Hepatocyte (in vitro differentiated cells): Measurements from ENCODE around the gene ATG10. TPM values are rescaled to one million over a fixed set of nuclear protein-coding genes. Genes with fewer than 3 reads are reported as not detected.

Experiments
- DNase-seq: peaks from one replicate; pipeline ENCODE4 v3.0.0-alpha.2; 2016; ENCODE audit warnings: low spot score
- H2AFZ ChIP-seq: fragments of 200-600 bp; sonication (generic); 2 replicates; pipeline ENCODE4 v1.6.0; 2016; ENCODE audit warnings: antibody characterized with exemption, mild to moderate bottlenecking
- H3K27ac ChIP-seq: fragments of 200-600 bp; sonication (generic); 2 replicates; pipeline ENCODE4 v1.5.1; 2016; ENCODE audit warnings: mild to moderate bottlenecking
- H3K27me3 ChIP-seq: fragments of 200-600 bp; sonication (generic); 2 replicates; pipeline ENCODE4 v1.6.1; 2016
- H3K36me3 ChIP-seq: fragments of 200-600 bp; sonication (generic); replicated peaks from 2 replicates; pipeline ENCODE4 v1.5.1; 2016; ENCODE audit warnings: low read depth; ENCODE audit not compliant: insufficient read depth
- H3K4me1 ChIP-seq: fragments of 200-600 bp; sonication (generic); 2 replicates; pipeline ENCODE4 v1.5.1; 2016; ENCODE audit warnings: mild to moderate bottlenecking, moderate library complexity; ENCODE audit not compliant: insufficient read depth
- H3K4me2 ChIP-seq: fragments of 200-600 bp; sonication (generic); 2 replicates; pipeline ENCODE4 v1.6.0; 2016
- H3K4me3 ChIP-seq: fragments of 200-600 bp; sonication (generic); 2 replicates; pipeline ENCODE4 v1.5.1; 2016; ENCODE audit warnings: mild to moderate bottlenecking
- H3K79me2 ChIP-seq: fragments of 200-600 bp; sonication (generic); 2 replicates; pipeline ENCODE4 v1.6.0; 2017; ENCODE audit warnings: mild to moderate bottlenecking
- H3K9me2 ChIP-seq: fragments of 200-600 bp; sonication (generic); replicated peaks from 2 replicates; pipeline ENCODE4 v1.6.0; 2017; ENCODE audit warnings: mild to moderate bottlenecking; ENCODE audit not compliant: insufficient read depth
- H3K9me3 ChIP-seq: fragments of 200-600 bp; sonication (generic); 2 replicates; pipeline ENCODE4 v1.5.1; 2016; ENCODE audit warnings: low read depth, mild to moderate bottlenecking
- H4K20me1 ChIP-seq: fragments of 200-600 bp; sonication (generic); 2 replicates; pipeline ENCODE4 v1.6.0; 2016; ENCODE audit warnings: mild to moderate bottlenecking; ENCODE audit not compliant: insufficient read depth, poor library complexity, severe bottlenecking
- CTCF ChIP-seq: fragments of 200-600 bp; sonication (generic); IDR thresholded peaks from 2 replicates; pipeline ENCODE4 v1.5.1; 2016; ENCODE audit warnings: antibody characterized with exemption, mild to moderate bottlenecking; ENCODE audit not compliant: poor library complexity
- EZH2 ChIP-seq: fragments of 200-600 bp; sonication (generic); IDR thresholded peaks from 2 replicates; pipeline ENCODE4 v1.6.1; 2016; ENCODE audit warnings: antibody characterized with exemption, mild to moderate bottlenecking, borderline replicate concordance
- EZH2phosphoT487 ChIP-seq: fragments of 200-600 bp; sonication (generic); IDR thresholded peaks from one replicate; pipeline ENCODE4 v1.6.1; 2018; ENCODE audit warnings: antibody characterized with exemption, mild to moderate bottlenecking, low read depth, moderate library complexity; ENCODE audit not compliant: unreplicated experiment, severe bottlenecking
- WGBS: methylation state at CpG from one replicate; pipeline ENCODE4 v1.1.6; 2016; ENCODE audit warnings: low lambda C conversion rate; ENCODE audit errors: missing lambda C conversion rate; 5-methylcytosine and 5-hydroxymethylcytosine counted together
- polyA plus RNA-seq: library from polyadenylated mRNA; unstranded; fragments of >200 nt; fragmentation: Nextera tagmentation; extraction: Ambion mirVana; gene quantifications from 2 replicates; pipeline ENCODE4 v1.2.1, GENCODE V29; 2016
- total RNA-seq: library from RNA; depleted of rRNA; stranded (reverse); fragments of >200 nt; gene quantifications from 2 replicates; pipeline ENCODE4 v1.2.3, GENCODE V29; 2014

Gene ATG10
- total and polyA plus RNA-seq, 2 experiments from 2014 or later, result 11.8 to 13.0 TPM

GRCh38 chr5:82211855-82212572 lies 240.2 kb downstream of the ATG10 start:
- WGBS, result 96% methylated on average over 1 of the region's 1 CpG

DNA sequence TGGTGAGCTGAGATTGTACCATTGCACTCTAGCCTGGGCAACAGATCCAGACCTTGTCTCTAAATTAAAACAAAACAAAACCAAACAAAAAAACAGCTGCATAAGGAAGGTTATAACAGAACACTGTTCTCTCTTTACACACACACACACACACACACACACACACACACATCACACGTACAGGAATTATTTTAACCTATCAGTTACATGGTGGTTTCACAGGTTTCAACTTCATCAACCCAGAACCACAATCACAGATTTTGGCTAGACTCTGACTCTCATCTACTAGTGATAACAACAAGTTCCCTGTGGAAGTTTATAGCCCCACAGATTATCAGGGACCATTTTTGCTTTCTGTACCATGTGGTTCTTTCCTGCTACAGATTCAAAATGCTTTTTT lies 246.1 kb downstream of the ATG10 start:
- WGBS, result 91% methylated on average over 1 of the region's 1 CpG
- H3K4me2 ChIP-seq, result no peak overlapping the region
- no peak overlapping the region for H2AFZ ChIP-seq
- no peak overlapping the region for H3K4me3 ChIP-seq
- H3K36me3 ChIP-seq, result no peaks in the 10 kb centered on the region
- H3K27ac ChIP-seq, result no peak overlapping the region
- H3K79me2 ChIP-seq, result no peaks in the 10 kb centered on the region
- no peak for TF ChIP-seq EZH2phosphoT487
- H3K9me3 ChIP-seq, result no peaks in the 10 kb centered on the region
- H3K27me3 ChIP-seq, result no peaks in the 10 kb centered on the region
- H4K20me1 ChIP-seq, result no peaks in the 10 kb centered on the region
- H3K4me1 ChIP-seq, result no peaks in the 10 kb centered on the region
- H3K9me2 ChIP-seq, result no peaks in the 10 kb centered on the region
- DNase-seq, result no peak

More at GRCh38 chr5:82211855-82212572, 240.2 kb downstream of the ATG10 start:
- Histone ChIP-seq H2AFZ (no peak overlapping the region), H3K4me1 (no peaks in the 10 kb centered on the region), H3K79me2 (no peaks in the 10 kb centered on the region), H3K4me3 (no peak overlapping the region), H3K36me3 (no peaks in the 10 kb centered on the region), H3K9me3 (peaks cover 3% of the 10 kb centered on the region), H3K9me2 (no peaks in the 10 kb centered on the region), H3K4me2 (no peak overlapping the region), H3K27ac (no peak overlapping the region), H4K20me1 (no peaks in the 10 kb centered on the region), H3K27me3 (no peaks in the 10 kb centered on the region)
- no peak for DNase-seq
- TF ChIP-seq EZH2, result no peak
- TF ChIP-seq EZH2phosphoT487, result no peak
- no peak for TF ChIP-seq CTCF

DNA sequence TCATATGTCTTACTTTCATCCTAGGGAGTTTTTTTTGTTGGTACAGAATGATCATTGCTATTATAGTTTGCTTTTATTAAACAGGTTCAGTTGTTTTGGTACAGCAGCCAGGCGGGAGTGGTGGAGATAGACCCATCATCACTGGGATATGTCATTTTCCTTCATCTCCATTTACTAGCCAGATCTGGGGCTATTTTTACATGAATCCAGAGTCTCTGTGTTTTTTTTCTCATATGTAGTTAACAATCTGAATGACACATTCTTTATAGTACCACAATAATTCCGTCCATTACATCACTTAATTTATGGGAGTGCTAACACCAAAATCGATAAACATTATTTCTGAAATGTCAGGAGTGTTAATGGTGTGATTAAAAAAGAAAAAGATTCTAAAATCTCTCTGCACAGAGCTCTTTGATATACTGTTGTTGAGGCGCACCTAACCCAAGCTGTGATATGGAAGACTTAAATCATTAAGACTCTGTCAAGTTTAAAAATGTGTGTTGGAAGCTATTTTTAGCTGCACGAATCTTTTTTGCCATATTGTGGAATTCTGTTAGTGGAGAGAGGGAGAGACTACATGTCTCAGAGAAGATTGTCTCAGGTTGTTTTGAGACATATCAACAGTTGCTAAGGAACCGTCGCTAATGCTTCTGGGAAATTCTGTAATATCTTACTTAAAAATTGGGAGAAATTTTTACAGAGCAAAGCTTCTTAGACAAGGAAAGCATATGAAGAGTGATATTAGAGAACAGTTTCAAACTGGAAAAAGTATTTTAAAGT lies 246.7 kb downstream of the ATG10 start:
- no peaks in the 10 kb centered on the region for H3K9me3 ChIP-seq
- H4K20me1 ChIP-seq, result no peaks in the 10 kb centered on the region
- H3K4me2 ChIP-seq, result no peak overlapping the region
- no peak overlapping the region for H2AFZ ChIP-seq
- no peak for TF ChIP-seq EZH2
- TF ChIP-seq EZH2phosphoT487, result no peak
- no peak for TF ChIP-seq CTCF
- H3K9me2 ChIP-seq, result no peaks in the 10 kb centered on the region
- H3K36me3 ChIP-seq, result no peaks in the 10 kb centered on the region
- WGBS, result 90% methylated on average over 7 of the region's 7 CpGs
- no peaks in the 10 kb centered on the region for H3K79me2 ChIP-seq
- no peaks in the 10 kb centered on the region for H3K27me3 ChIP-seq
- no peak for DNase-seq
- H3K4me3 ChIP-seq, result no peak overlapping the region
- H3K27ac ChIP-seq, result no peak overlapping the region
- H3K4me1 ChIP-seq, result no peaks in the 10 kb centered on the region

DNA sequence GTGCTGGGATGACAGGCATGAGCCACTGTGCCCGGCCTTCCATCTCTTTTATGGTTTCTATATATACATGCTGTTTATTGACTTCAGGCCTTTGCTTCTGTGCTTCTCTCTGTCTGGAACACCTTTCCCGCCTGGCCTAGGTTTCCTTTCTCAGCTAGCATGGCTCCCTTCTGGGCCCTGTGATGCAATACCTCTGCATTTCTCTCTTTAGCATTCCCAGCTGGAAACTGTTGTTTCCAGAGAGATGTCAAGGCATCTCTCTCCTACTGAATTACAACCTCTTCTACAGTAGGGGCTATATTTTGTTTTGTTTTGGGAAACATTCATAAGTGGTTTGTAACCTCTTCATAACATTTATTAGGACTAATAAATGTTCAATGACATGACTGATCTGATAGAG lies 249.2 kb downstream of the ATG10 start:
- WGBS, result 97% methylated on average over 2 of the region's 2 CpGs
- no peaks in the 10 kb centered on the region for H3K27me3 ChIP-seq
- no peaks in the 10 kb centered on the region for H4K20me1 ChIP-seq
- TF ChIP-seq EZH2phosphoT487 (no peak), EZH2 (no peak)
- H3K9me3 ChIP-seq, result no peaks in the 10 kb centered on the region
- no peak for DNase-seq
- no peaks in the 10 kb centered on the region for H3K4me1 ChIP-seq
- no peaks in the 10 kb centered on the region for H3K36me3 ChIP-seq
- no peak overlapping the region for H3K27ac ChIP-seq
- H2AFZ ChIP-seq, result no peak overlapping the region
- H3K79me2 ChIP-seq, result no peaks in the 10 kb centered on the region
- no peaks in the 10 kb centered on the region for H3K9me2 ChIP-seq
- no peak overlapping the region for H3K4me2 ChIP-seq
- H3K4me3 ChIP-seq, result no peak overlapping the region
